ENCODE data around the gene MRPL1.

Gene MRPL1

DNA sequence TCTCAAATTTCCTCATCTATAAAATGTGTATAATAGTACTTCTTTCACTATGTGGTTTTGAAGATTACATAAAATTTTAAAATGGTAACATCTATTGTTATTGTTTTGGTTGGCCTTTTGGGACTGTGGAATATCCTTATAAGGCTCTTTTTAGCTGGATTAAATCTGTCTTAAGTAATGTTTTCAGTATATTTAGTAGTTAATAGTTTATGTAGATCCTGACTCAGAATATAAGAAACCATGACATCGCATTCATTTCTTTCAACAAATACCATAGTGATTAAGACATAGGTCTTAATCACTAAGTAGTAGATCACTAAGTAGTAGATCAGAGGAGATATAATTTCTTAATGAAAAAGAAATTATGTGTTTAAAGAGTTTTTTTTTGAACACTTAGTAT, 48.5 kb downstream of the MRPL1 start:
- H3K4me3 ChIP-seq (ENCODE audit: low read depth, low read length) = no peak overlapping the region
- TF ChIP-seq, protein P1, sequence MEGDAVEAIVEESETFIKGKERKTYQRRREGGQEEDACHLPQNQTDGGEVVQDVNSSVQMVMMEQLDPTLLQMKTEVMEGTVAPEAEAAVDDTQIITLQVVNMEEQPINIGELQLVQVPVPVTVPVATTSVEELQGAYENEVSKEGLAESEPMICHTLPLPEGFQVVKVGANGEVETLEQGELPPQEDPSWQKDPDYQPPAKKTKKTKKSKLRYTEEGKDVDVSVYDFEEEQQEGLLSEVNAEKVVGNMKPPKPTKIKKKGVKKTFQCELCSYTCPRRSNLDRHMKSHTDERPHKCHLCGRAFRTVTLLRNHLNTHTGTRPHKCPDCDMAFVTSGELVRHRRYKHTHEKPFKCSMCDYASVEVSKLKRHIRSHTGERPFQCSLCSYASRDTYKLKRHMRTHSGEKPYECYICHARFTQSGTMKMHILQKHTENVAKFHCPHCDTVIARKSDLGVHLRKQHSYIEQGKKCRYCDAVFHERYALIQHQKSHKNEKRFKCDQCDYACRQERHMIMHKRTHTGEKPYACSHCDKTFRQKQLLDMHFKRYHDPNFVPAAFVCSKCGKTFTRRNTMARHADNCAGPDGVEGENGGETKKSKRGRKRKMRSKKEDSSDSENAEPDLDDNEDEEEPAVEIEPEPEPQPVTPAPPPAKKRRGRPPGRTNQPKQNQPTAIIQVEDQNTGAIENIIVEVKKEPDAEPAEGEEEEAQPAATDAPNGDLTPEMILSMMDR (IDR thresholded peaks at IDR 0.05; ENCODE audit: low read depth, low read length, missing control alignments) = no peak
- no peak for DNase-seq (ENCODE audit: low read depth)
- in situ Hi-C loops (cut with HindIII; ENCODE audit: low sequenced_read_pairs) = no loop called here

DNA sequence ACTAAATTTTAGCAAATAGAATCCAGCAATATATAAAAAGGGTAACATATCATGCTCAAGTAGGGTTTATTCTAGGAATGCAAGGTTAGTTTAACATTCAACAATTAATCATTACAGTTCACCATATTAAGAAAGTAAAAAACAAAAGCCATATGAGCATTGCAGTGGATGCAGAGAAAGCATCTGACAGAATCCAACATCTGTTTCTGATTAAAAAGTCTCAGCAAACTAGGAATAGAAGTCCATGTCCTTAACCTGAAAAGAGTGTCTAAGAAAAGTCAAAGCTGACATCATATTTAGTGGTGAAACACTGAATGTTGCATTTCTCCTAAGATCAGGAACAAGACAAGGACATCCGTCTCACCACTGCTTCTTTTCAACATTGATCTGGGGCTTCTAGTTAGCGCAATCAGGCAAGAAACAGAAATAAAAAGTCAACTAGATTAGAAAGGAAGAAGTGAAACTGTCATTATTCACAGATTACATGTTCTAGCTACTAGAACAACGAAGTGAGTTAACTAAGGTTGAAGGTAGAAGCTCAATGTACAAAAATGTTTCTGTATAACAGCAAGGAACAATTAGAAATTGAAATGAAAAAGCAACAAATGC, 49.3 kb downstream of the MRPL1 start:
- in situ Hi-C loops (cut with HindIII; ENCODE audit: low sequenced_read_pairs) = no loop called here
- TF ChIP-seq, protein P1 (IDR thresholded peaks at IDR 0.05; ENCODE audit: low read depth, low read length, missing control alignments) = no peak
- no peak for DNase-seq (ENCODE audit: low read depth)
- H3K4me3 ChIP-seq (ENCODE audit: low read depth, low read length) = no peak overlapping the region

DNA sequence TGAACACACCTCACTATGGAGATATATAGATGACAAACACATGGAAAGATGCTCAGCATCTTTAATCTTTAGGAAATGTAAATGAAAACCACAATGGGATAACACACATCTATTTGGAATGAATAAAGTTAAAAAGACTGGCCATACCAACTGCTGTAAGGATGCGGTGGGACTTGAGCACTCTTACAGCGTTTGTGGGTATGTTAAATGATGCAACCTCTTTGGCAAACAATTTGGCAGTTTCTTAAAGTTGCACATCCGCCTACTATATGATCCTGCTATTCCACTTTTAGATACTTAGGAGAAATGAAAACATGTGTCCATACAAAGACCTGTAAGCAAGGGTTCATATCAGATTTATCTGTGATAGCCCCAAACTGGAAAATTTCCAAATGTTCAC, 50.7 kb downstream of the MRPL1 start:
- in situ Hi-C loops (cut with HindIII; ENCODE audit: low sequenced_read_pairs) = no loop called here
- no peak overlapping the region for H3K4me3 ChIP-seq (ENCODE audit: low read depth, low read length)
- no peak for DNase-seq (ENCODE audit: low read depth)
- TF ChIP-seq, protein P1 (IDR thresholded peaks at IDR 0.05; ENCODE audit: low read depth, low read length, missing control alignments) = no peak

DNA sequence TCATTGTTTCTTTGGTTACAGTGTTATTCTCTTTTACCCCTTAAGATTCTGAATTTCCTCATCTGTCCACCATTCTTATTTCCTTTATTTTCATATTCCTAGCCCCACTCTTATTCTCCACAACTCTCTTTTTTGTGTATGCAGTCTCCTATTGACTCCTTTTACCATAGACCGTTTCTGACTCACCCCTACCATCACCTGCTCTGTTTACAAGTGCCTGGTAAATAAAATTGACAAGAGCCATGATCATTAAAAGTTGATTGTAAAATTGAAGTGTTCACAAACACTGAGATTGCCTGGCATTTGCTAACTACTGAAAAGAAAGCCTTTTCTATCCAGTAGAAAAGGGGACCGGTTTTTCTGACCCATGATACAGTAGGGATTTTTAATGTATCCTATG, 54.4 kb downstream of the MRPL1 start:
- no peak for DNase-seq (ENCODE audit: low read depth)
- TF ChIP-seq, protein P1 (IDR thresholded peaks at IDR 0.05; ENCODE audit: low read depth, low read length, missing control alignments) = no peak
- in situ Hi-C loops (cut with HindIII; ENCODE audit: low sequenced_read_pairs) = no loop called here
- no peak overlapping the region for H3K4me3 ChIP-seq (ENCODE audit: low read depth, low read length)

DNA sequence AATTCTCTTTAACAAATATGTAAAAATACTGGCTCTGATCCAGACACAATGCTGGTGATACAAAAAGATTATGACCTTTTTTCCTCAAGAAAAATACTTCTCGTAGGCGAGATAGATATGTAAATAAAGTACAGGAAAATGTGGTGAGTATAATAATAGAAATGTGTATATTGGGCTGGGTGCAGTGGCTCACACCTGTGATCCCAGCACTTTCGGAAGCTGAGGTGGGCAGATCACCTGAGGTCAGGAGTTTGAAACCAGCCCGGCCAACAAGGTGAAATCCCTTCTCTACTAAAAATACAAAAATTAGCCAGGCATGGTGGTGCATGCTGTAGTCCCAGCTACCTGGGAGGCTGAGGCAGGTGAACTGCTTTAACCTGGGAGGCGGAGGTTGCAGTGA, 55.0 kb downstream of the MRPL1 start:
- no peak for DNase-seq (ENCODE audit: low read depth)
- in situ Hi-C loops (cut with HindIII; ENCODE audit: low sequenced_read_pairs) = no loop called here
- TF ChIP-seq, protein P1 (IDR thresholded peaks at IDR 0.05; ENCODE audit: low read depth, low read length, missing control alignments) = no peak
- no peak overlapping the region for H3K4me3 ChIP-seq (ENCODE audit: low read depth, low read length)

DNA sequence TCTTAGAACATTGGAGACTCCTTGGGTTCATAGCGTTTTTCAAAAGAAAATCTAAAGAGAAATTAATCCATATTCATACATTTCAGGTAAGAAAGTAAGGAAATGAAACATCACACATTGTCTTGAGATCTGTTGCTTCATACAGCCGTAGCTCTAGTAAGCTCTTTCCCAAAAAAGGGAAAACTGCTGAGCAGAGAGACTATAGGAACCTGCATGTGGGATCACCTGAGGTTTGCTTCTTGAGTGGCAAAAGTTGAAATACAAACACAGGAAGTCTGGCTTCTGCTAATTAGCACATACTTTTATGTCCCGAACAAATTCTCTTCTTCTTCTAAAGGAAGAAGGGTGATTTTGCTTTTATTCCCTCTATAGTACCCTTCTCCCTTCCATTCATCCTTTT, 57.7 kb downstream of the MRPL1 start:
- no peak overlapping the region for H3K4me3 ChIP-seq (ENCODE audit: low read depth, low read length)
- in situ Hi-C loops (cut with HindIII; ENCODE audit: low sequenced_read_pairs) = no loop called here
- DNase-seq (ENCODE audit: low read depth) = no peak
- TF ChIP-seq, protein P1 (IDR thresholded peaks at IDR 0.05; ENCODE audit: low read depth, low read length, missing control alignments) = no peak
